DMS 273 treated with DMSO at 0.1 percent for 48 hours (cell line): ENCODE data around the gene GBP1.

Experiments used
- DNase-seq: peaks from one replicate; lab custom pipeline; 2025; lab: John Stamatoyannopoulos, UW

GBP1 gene

DNA sequence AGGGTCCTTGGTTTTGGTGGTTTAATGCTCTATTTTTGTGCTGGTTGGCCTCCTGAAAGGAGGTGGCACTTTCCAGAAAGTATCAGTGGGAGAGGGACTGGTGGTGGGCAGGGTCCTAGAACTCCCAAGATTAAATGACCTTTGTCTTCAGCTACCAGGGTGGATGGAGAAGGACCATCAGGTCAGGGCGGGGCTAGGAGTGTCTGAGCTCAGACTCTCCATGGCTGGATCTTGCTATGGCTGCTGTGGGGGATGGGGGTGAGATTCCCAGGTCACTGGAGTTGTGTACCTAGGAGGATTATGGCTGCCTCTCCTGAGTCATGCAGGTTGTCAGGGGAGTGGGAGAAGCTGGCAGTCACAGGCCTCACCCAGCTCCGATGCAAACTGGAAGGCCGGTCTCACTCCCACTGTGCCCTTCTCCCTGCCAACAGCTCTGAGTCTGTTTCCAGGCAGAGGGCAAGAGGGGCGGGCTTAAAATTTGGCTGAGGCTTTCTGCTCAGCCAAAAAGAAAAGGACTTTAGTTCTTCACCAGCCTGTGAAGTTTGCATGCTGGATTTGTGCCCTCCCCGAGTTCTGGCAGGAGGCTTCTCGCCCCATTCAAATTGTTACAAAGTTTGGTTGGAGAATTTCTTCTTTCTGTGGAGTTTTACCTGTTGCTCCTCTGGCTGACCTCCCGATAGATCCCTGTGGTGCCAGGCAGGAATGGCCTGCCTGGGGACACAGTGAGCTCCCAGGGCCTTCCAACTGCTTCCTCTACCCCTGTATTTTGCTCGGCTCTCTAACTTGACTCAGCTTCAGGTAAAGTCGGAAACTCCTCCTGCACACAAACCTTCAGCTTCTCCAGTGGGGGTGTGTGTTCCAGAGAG lies 59.5 kb downstream of the GBP1 start:
- no peak for DNase-seq
